ENCODE data around the gene SMIM29.

DNA sequence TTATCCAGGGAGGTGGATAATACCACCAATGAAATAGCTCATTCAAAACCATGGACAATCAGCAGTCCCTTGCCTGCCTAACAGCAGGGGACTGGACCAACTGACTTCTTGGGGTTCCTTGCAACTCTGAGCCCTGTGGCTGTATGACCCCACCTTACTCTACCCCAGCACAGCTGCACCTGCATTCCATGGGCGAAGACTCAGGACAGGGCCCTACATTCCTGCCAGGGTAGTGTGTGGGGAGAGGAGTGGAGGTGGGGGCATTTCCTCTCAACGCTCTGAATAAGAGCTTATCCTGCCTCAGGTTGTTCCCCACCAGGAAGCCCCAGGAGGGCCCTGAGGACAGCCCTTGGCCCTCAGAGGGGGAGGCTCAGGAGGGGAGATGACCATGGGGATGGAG lies 42.9 kb downstream of the SMIM29 start:
- TF ChIP-seq, protein P1, sequence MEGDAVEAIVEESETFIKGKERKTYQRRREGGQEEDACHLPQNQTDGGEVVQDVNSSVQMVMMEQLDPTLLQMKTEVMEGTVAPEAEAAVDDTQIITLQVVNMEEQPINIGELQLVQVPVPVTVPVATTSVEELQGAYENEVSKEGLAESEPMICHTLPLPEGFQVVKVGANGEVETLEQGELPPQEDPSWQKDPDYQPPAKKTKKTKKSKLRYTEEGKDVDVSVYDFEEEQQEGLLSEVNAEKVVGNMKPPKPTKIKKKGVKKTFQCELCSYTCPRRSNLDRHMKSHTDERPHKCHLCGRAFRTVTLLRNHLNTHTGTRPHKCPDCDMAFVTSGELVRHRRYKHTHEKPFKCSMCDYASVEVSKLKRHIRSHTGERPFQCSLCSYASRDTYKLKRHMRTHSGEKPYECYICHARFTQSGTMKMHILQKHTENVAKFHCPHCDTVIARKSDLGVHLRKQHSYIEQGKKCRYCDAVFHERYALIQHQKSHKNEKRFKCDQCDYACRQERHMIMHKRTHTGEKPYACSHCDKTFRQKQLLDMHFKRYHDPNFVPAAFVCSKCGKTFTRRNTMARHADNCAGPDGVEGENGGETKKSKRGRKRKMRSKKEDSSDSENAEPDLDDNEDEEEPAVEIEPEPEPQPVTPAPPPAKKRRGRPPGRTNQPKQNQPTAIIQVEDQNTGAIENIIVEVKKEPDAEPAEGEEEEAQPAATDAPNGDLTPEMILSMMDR (IDR thresholded peaks at IDR 0.05) = no peak
- TF ChIP-seq POLR2A (IDR thresholded peaks at IDR 0.05) = no peak

Measured in esophagus squamous epithelium (tissue), 4 donors.